Calu3 (cell line): Measurements from ENCODE around the gene PDZD8. TPM values are rescaled to one million over a fixed set of nuclear protein-coding genes. Genes with fewer than 3 reads are reported as not detected.

Experiments used
- BruUV-seq: library from RNA; stranded (reverse); fragments of 400-500 nt; replicated peaks from 2 replicates; lab custom pipeline; 2021; lab: Mats Ljungman, UMichigan
- CTCF ChIA-PET: fragments of 300-600 bp; sonication (Branson Sonifier 250); formaldehyde crosslinking; loops from one replicate; lab custom pipeline; 2022; ENCODE audit warnings: antibody characterized with exemption; lab: Charles Lee
- DNase-seq: peaks from one replicate; pipeline ENCODE4 v3.0.0; 2022
- H3K27ac Mint-ChIP-seq: one replicate; pipeline ENCODE4 v1.8.0; 2022; ENCODE audit warnings: mixed read lengths; ENCODE audit not compliant: unreplicated experiment
- H3K27me3 Mint-ChIP-seq: one replicate; pipeline ENCODE4 v1.8.0; 2022; ENCODE audit warnings: mixed read lengths; ENCODE audit not compliant: unreplicated experiment
- H3K36me3 Mint-ChIP-seq: one replicate; pipeline ENCODE4 v1.8.0; 2022; ENCODE audit warnings: mild to moderate bottlenecking, moderate library complexity, mixed read lengths; ENCODE audit not compliant: insufficient read depth, unreplicated experiment
- H3K4me1 Mint-ChIP-seq: one replicate; pipeline ENCODE4 v1.8.0; 2022; ENCODE audit warnings: mild to moderate bottlenecking, low read depth, mixed read lengths; ENCODE audit not compliant: unreplicated experiment
- H3K4me3 Mint-ChIP-seq: one replicate; pipeline ENCODE4 v1.8.0; 2022; ENCODE audit warnings: mild to moderate bottlenecking, low read depth, moderate library complexity, mixed read lengths; ENCODE audit not compliant: unreplicated experiment
- H3K9me3 Mint-ChIP-seq: one replicate; pipeline ENCODE4 v1.8.0; 2022; ENCODE audit warnings: low read depth, mixed read lengths; ENCODE audit not compliant: unreplicated experiment
- intact Hi-C: fragments of 100-400 bp; cut with micrococcal nuclease; formaldehyde crosslinking; loops from one replicate; pipeline ENCODE4 v1.10.0; 2022; ENCODE audit not compliant: unreplicated experiment
- total RNA-seq: library from RNA; stranded (reverse); gene quantifications from 2 replicates; pipeline ENCODE4 v1.2.3, GENCODE V29; 2022
- TF ChIP-seq, protein P1 (sequence below): fragments of 200-600 bp; IDR thresholded peaks from one replicate; pipeline ENCODE4 v1.8.0; 2022; ENCODE audit warnings: antibody characterized with exemption; ENCODE audit not compliant: unreplicated experiment

Gene PDZD8
- total RNA-seq, 1 experiment from 2014 or later = 45.0 TPM

DNA sequence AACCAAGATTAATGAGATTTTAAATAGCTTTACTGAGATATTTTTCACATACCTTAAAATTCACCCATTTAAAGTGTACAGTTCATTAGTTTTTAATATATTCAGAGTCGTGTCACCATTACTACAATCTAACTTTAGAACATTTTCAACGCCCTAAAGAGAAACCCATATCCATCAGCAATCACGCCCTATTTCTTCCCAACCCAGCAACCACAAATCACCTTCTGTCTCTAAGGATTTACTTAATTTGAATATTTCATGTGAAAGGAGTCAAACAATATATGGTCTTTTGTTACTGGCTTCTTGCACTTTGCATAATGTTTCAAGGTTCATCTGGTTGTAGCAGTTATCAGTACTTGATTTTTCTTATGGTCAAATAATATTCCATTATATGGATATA is 25.1 kb upstream of the PDZD8 start:
- H3K27me3 Mint-ChIP-seq = no peaks in the 10 kb centered on the region
- H3K9me3 Mint-ChIP-seq = peaks cover 3% of the 10 kb centered on the region
- H3K4me1 Mint-ChIP-seq = no peaks in the 10 kb centered on the region
- intact Hi-C loops = no loop called here
- H3K36me3 Mint-ChIP-seq = no peaks in the 10 kb centered on the region
- CTCF ChIA-PET = no interaction called here
- DNase-seq = no peak
- BruUV-seq = no TSS peak
- TF ChIP-seq, protein P1, sequence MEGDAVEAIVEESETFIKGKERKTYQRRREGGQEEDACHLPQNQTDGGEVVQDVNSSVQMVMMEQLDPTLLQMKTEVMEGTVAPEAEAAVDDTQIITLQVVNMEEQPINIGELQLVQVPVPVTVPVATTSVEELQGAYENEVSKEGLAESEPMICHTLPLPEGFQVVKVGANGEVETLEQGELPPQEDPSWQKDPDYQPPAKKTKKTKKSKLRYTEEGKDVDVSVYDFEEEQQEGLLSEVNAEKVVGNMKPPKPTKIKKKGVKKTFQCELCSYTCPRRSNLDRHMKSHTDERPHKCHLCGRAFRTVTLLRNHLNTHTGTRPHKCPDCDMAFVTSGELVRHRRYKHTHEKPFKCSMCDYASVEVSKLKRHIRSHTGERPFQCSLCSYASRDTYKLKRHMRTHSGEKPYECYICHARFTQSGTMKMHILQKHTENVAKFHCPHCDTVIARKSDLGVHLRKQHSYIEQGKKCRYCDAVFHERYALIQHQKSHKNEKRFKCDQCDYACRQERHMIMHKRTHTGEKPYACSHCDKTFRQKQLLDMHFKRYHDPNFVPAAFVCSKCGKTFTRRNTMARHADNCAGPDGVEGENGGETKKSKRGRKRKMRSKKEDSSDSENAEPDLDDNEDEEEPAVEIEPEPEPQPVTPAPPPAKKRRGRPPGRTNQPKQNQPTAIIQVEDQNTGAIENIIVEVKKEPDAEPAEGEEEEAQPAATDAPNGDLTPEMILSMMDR = no peak
- H3K27ac Mint-ChIP-seq = no peak overlapping the region
- H3K4me3 Mint-ChIP-seq = no peak overlapping the region

DNA sequence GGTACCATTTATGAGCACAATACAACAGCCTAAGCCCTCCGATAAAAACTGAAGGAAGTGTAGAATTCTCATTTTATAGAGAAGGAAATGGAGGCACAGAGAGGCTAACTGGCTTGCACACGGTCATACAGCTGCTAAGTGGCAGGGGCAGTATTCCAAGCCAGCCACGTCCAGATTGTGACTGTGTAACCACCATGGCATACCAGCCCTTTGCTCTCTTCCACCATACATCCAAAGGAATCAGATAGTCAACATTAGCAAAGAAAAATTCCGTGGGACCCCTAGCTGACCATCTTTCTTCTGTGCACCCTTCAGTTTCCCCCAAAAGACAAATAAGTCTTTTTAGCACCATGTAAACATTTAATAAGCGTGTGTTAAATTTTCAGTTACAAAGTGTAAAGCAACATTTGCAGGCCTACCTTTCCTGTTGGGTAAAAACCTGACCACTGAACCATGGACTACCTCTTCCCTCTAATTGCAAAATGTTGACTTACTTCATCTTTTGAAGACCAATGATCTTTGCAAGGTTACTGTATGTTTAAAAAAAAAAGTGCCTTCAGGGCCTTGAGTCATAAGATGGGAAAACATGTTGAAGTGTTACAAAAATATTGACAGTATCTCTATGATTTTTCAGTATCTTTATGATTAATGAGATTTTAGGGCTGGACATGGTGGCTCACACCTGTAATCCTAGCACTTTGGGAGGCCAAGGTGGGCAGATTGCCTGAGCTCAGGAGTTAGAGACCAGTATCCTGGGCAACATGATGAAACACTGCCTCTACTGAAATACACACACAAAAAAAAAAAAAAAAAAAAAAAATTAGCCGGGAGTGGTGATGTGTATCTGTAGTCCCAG is 24.3 kb upstream of the PDZD8 start:
- H3K27me3 Mint-ChIP-seq = peaks cover 2% of the 10 kb centered on the region
- TF ChIP-seq, protein P1 = no peak
- no peaks in the 10 kb centered on the region for H3K4me1 Mint-ChIP-seq
- CTCF ChIA-PET = interaction anchor here (0.5 kb wide), 1 partner anchor 1329 kb away, joined by 3 read pairs; no protein-coding TSS in a partner anchor
- BruUV-seq = no TSS peak
- H3K9me3 Mint-ChIP-seq = peaks cover 3% of the 10 kb centered on the region
- no peak for DNase-seq
- no peak overlapping the region for H3K27ac Mint-ChIP-seq
- intact Hi-C loops = no loop called here
- no peaks in the 10 kb centered on the region for H3K36me3 Mint-ChIP-seq
- H3K4me3 Mint-ChIP-seq = no peak overlapping the region

DNA sequence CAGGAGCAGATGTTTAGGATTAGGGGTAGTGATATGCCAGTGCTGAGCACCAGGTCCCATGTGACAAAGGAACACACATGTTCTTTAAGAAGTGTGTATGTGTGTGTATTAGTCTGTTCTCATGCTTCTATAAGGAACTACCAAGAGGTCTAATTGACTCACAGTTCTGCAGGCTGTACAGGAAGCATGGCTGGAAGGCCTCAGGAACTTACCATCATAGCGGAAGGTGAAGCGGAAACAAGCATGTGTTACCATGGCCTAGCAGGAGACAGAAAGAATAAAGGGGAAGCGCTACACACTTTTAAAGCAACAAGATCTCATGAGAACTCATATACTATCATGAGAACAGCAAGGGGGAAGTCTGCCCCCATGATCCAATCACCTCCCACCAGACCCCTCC is 22.8 kb upstream of the PDZD8 start:
- Mint-ChIP-seq H3K27me3 (peaks cover 12% of the 10 kb centered on the region), H3K9me3 (peaks cover 3% of the 10 kb centered on the region), H3K36me3 (no peaks in the 10 kb centered on the region), H3K4me1 (no peaks in the 10 kb centered on the region), H3K4me3 (no peak overlapping the region), H3K27ac (no peak overlapping the region)
- TF ChIP-seq, protein P1 = no peak
- BruUV-seq = no TSS peak
- CTCF ChIA-PET = no interaction called here
- intact Hi-C loops = no loop called here
- no peak for DNase-seq

DNA sequence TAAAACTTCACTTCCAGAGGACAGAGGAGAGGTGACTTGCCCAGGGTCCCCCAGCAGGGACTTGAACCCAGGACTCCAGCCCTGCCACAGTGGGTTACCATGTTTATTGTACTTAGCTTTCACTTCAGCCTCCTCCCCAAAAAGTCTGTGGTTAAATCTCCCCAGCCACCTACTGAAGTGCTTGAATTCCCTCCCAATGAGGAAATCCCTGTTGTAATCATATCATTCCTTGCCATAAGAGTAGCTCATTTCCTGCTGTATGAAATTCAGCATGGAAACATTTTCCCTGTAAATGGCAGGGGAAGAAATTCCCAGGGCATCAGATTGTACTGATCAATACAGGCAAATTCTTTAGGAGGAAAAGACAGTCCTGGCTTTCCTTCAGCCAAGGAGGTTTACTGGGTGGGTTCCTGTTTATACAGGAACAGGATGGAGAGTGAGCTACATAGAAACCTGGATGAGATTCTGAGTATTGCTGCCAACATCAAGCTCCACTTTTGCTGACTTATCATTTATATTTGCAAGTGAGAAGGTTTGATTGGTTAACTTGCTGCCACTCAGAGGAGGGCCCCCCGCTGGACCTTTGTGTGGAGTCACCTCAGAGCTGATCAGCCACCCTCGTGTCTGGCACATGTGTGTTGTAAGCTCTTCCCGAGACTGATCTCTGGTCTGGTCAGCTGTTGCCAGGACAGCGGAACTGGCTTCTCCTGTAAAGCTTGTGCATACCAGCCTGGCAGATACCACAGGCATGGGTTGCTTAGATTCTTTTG is 16.4 kb upstream of the PDZD8 start:
- CTCF ChIA-PET = no interaction called here

More for the DNA sequence above, 16.4 kb upstream of the PDZD8 start:
- Mint-ChIP-seq H3K9me3 (no peaks in the 10 kb centered on the region), H3K27ac (no peak overlapping the region), H3K4me3 (no peak overlapping the region), H3K4me1 (no peaks in the 10 kb centered on the region), H3K27me3 (peaks cover 42% of the 10 kb centered on the region), H3K36me3 (no peaks in the 10 kb centered on the region)
- no TSS peak for BruUV-seq
- intact Hi-C loops = no loop called here
- TF ChIP-seq, protein P1 = no peak
- no peak for DNase-seq
